Peyer's patch (tissue), 4 donors: ENCODE results near the gene OLFML1.

Source experiments
- POLR2A ChIP-seq, 2 donors: fragments of 450-650 bp; IDR thresholded peaks; one replicate each; pipeline ENCODE4 v1.5.1; 2017; ENCODE audit warnings: antibody characterized with exemption in 2 of 2, mild to moderate bottlenecking in 2 of 2, moderate library complexity in 2 of 2
- TF ChIP-seq, protein P1 (sequence below), 6 experiments: fragments of 450-650 bp in 4 of 6; fragments of 200-600 bp in 2 of 6; sonication (generic) in 1 of 6; IDR thresholded peaks; one replicate each; pipeline ENCODE4 v1.5.1; 2017 to 2019; ENCODE audit warnings: antibody characterized with exemption in 6 of 6, mild to moderate bottlenecking in 3 of 6, moderate library complexity in 1 of 6

DNA sequence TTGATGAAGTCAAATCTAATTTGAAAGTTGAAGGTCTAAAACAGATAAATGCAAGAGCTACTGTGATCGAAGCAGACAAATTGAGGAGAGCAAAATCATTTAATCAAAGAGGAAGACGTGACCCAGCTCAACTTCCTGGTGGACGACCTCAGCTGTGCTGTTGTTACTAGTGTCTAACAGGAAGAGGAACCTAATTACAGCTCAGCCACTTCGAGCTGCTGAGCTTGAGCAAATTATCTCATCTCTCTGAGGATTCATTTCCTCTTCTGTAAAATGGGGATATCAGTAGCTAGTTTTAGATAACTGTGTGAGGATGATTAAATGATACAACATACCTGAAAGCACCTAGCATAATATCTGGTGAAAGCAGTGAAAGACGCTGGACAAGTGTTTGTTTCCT is 48.6 kb upstream of the OLFML1 start:
- TF ChIP-seq POLR2A (IDR thresholded peaks at IDR 0.05): no peak
- TF ChIP-seq, protein P1, sequence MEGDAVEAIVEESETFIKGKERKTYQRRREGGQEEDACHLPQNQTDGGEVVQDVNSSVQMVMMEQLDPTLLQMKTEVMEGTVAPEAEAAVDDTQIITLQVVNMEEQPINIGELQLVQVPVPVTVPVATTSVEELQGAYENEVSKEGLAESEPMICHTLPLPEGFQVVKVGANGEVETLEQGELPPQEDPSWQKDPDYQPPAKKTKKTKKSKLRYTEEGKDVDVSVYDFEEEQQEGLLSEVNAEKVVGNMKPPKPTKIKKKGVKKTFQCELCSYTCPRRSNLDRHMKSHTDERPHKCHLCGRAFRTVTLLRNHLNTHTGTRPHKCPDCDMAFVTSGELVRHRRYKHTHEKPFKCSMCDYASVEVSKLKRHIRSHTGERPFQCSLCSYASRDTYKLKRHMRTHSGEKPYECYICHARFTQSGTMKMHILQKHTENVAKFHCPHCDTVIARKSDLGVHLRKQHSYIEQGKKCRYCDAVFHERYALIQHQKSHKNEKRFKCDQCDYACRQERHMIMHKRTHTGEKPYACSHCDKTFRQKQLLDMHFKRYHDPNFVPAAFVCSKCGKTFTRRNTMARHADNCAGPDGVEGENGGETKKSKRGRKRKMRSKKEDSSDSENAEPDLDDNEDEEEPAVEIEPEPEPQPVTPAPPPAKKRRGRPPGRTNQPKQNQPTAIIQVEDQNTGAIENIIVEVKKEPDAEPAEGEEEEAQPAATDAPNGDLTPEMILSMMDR (IDR thresholded peaks at IDR 0.05): no peak
